ENCODE data around the gene ZNF469. TPM values are rescaled to one million over a fixed set of nuclear protein-coding genes. Genes with fewer than 3 reads are reported as not detected.

The ZNF469 gene
- total RNA-seq, 1 experiment from 2014 or later, result 0.09 TPM

DNA sequence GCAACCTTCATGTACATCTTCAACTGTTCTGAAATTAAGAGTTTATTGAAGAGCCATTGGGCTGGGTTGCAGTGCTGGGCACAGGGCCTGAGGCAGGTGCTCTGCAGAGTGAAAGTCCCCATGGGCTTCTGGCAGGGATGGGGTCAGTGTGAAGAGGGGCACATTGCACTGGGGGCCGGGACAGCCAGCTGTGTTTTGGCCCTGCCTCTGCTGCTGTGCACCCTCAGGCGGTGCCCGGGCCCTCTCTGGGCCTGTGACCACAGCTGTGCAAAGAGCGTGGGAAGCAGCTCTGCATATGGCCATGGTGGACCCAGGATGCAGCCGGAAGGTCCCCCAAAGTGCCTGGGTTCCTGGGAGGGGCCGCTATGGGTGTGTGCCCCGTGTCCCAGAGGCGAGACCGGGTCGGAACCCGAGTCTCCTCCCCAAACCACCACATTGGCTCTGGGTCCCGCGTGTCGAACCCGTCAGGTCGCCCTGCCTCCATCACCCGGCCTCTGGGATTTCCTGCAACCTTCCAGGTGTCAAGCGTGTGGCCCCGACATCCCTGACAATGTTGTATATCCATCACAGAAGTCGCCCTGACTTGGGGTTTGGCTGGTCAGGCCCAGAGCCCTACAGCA, 38.2 kb upstream of the ZNF469 start:
- no TSS peak for BruUV-seq (replicated peaks)
- H3K27ac ChIP-seq (ENCODE audit: low read depth, low read length, poor library complexity, severe bottlenecking), result no peak overlapping the region
- ChIA-PET CTCF (no interaction called here), POLR2A (ENCODE audit: low non-redundant PET) (no interaction called here)
- H3K4me1 ChIP-seq (ENCODE audit: insufficient read depth, low read length, poor library complexity, severe bottlenecking), result no peaks in the 10 kb centered on the region
- TF ChIP-seq EZH2 (IDR thresholded peaks at IDR 0.05; ENCODE audit: borderline replicate concordance, low read depth, low read length, poor library complexity, severe bottlenecking), result no peak
- TF ChIP-seq, protein P1, sequence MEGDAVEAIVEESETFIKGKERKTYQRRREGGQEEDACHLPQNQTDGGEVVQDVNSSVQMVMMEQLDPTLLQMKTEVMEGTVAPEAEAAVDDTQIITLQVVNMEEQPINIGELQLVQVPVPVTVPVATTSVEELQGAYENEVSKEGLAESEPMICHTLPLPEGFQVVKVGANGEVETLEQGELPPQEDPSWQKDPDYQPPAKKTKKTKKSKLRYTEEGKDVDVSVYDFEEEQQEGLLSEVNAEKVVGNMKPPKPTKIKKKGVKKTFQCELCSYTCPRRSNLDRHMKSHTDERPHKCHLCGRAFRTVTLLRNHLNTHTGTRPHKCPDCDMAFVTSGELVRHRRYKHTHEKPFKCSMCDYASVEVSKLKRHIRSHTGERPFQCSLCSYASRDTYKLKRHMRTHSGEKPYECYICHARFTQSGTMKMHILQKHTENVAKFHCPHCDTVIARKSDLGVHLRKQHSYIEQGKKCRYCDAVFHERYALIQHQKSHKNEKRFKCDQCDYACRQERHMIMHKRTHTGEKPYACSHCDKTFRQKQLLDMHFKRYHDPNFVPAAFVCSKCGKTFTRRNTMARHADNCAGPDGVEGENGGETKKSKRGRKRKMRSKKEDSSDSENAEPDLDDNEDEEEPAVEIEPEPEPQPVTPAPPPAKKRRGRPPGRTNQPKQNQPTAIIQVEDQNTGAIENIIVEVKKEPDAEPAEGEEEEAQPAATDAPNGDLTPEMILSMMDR (conservative IDR thresholded peaks at IDR 0.05; ENCODE audit: low read depth, low read length), result no peak
- H3K27me3 ChIP-seq (replicated peaks; ENCODE audit: insufficient read depth, low read depth, low read length, poor library complexity), result no peaks in the 10 kb centered on the region
- DNase-seq (ENCODE audit: low spot score), result no peak
- H3K36me3 ChIP-seq (ENCODE audit: insufficient read depth, low read length, poor library complexity, severe bottlenecking), result no peaks in the 10 kb centered on the region
- no peaks in the 10 kb centered on the region for H3K9me3 ChIP-seq (ENCODE audit: low read depth, low read length, poor library complexity, severe bottlenecking)
- intact Hi-C loops (cut with micrococcal nuclease; ENCODE audit: unreplicated experiment), result no loop called here
- H3K4me3 ChIP-seq (ENCODE audit: low read depth, low read length, poor library complexity, severe bottlenecking), result no peak overlapping the region

GRCh38 chr16:88345031-88345720, 37.6 kb upstream of the ZNF469 start:
- no TSS peak for BruUV-seq (replicated peaks)
- TF ChIP-seq, protein P1 (conservative IDR thresholded peaks at IDR 0.05; ENCODE audit: low read depth, low read length), result no peak
- no peak for TF ChIP-seq EZH2 (IDR thresholded peaks at IDR 0.05; ENCODE audit: borderline replicate concordance, low read depth, low read length, poor library complexity, severe bottlenecking)
- no peaks in the 10 kb centered on the region for H3K4me1 ChIP-seq (ENCODE audit: insufficient read depth, low read length, poor library complexity, severe bottlenecking)
- H3K27me3 ChIP-seq (replicated peaks; ENCODE audit: insufficient read depth, low read depth, low read length, poor library complexity), result no peaks in the 10 kb centered on the region
- no peak for DNase-seq (ENCODE audit: low spot score)
- CTCF ChIA-PET, result no interaction called here
- H3K9me3 ChIP-seq (ENCODE audit: low read depth, low read length, poor library complexity, severe bottlenecking), result no peaks in the 10 kb centered on the region
- H3K36me3 ChIP-seq (ENCODE audit: insufficient read depth, low read length, poor library complexity, severe bottlenecking), result no peaks in the 10 kb centered on the region
- POLR2A ChIA-PET (ENCODE audit: low non-redundant PET), result no interaction called here
- intact Hi-C loops (cut with micrococcal nuclease; ENCODE audit: unreplicated experiment), result no loop called here
- H3K27ac ChIP-seq (ENCODE audit: low read depth, low read length, poor library complexity, severe bottlenecking), result no peak overlapping the region
- H3K4me3 ChIP-seq (ENCODE audit: low read depth, low read length, poor library complexity, severe bottlenecking), result no peak overlapping the region

- Histone ChIP-seq H3K27me3 (replicated peaks; ENCODE audit: insufficient read depth, low read depth, low read length, poor library complexity) (no peaks in the 10 kb centered on the region), H3K4me1 (ENCODE audit: insufficient read depth, low read length, poor library complexity, severe bottlenecking) (no peaks in the 10 kb centered on the region), H3K27ac (ENCODE audit: low read depth, low read length, poor library complexity, severe bottlenecking) (no peak overlapping the region), H3K36me3 (ENCODE audit: insufficient read depth, low read length, poor library complexity, severe bottlenecking) (no peaks in the 10 kb centered on the region), H3K4me3 (ENCODE audit: low read depth, low read length, poor library complexity, severe bottlenecking) (no peak overlapping the region), H3K9me3 (ENCODE audit: low read depth, low read length, poor library complexity, severe bottlenecking) (no peaks in the 10 kb centered on the region)
- ChIA-PET CTCF (no interaction called here), POLR2A (ENCODE audit: low non-redundant PET) (no interaction called here)
- DNase-seq (ENCODE audit: low spot score), result no peak
- TF ChIP-seq EZH2 (IDR thresholded peaks at IDR 0.05; ENCODE audit: borderline replicate concordance, low read depth, low read length, poor library complexity, severe bottlenecking), result no peak
- TF ChIP-seq, protein P1 (conservative IDR thresholded peaks at IDR 0.05; ENCODE audit: low read depth, low read length), result no peak
- BruUV-seq (replicated peaks), result no TSS peak
- intact Hi-C loops (cut with micrococcal nuclease; ENCODE audit: unreplicated experiment), result no loop called here
Measured at GRCh38 chr16:88345721-88346560, 36.8 kb upstream of the ZNF469 start.

All from A673 (cell line).